UCSD-AML1 (cell line): Measurements from ENCODE around the gene EIF2B1.
"Not testable (repeated sequence)": the region's sequence is repeated elsewhere in the genome, so short reads cannot be mapped to it uniquely, and the experiment has no call there.

Experiments used
- DNase-seq: peaks from one replicate; lab custom pipeline; 2025; ENCODE audit not compliant: unreplicated experiment; lab: John Stamatoyannopoulos, UW

EIF2B1 gene

DNA sequence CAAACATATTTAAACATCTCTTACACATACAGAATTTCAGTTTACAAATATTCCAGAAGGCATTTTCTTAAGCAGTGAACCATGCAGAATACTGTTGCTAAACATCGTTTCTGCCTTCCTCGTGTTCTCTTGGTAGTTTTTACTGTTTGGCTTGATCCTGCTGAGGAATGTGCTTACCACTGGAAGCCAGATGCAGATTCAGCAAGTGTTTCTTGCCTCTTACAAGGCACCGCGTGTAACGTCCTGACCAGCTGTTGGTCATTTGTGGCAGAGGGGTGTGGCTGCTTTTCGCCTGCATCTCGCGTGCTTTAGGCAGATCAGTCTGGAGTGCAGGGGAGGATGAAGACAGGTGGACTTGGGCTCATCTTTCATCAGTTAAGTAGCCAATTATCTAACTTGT is 12.4 kb downstream of the EIF2B1 start:
- DNase-seq = no peak

DNA sequence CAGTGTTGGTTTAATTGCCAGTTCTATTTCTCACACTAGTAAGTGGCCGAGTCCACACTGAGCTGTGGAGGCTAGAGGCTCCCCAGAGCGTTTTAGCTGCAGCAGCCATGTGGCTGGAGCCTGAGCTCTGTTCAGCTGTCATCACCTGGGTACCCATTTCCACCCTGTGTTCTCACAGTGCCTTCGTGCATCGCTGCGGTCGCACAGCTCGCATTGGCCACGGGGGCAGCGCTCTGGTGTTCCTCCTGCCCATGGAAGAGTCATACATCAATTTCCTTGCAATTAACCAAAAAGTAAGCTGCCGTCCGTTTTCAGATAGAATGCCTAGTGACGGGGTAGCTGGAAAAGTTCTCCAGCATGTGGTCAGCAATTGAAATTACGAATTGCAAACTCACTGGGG is 15.9 kb downstream of the EIF2B1 start:
- no peak for DNase-seq

GRCh38 chr12:123617144-123617543 is 16.3 kb downstream of the EIF2B1 start:
- DNase-seq = no peak

DNA sequence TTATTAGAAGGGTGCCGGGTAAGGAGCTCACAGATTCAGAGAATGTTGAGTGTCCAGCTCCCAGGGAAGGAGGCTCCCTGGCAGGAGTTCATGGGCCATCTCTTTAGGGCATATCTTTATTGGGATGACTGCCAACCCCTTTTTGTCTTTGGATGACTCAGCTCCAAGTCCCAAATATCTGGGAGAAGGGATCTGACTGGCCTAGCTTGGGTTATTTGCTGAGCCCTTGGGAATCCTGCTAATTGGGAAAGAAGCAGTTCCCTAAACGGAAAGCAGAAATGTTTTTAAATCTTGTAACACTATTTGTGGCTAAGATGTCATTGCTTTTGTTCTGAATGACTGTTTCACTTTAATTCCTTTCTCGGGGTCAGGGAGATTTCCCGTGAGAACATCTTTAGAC is 19.0 kb downstream of the EIF2B1 start:
- DNase-seq = no peak

- DNase-seq = no peak
Measured at GRCh38 chr12:123614110-123614509, 19.4 kb downstream of the EIF2B1 start.

GRCh38 chr12:123608182-123608581 is 25.3 kb downstream of the EIF2B1 start:
- DNase-seq = no peak

- DNase-seq = no peak
Measured at GRCh38 chr12:123607756-123608155, 25.7 kb downstream of the EIF2B1 start.

DNA sequence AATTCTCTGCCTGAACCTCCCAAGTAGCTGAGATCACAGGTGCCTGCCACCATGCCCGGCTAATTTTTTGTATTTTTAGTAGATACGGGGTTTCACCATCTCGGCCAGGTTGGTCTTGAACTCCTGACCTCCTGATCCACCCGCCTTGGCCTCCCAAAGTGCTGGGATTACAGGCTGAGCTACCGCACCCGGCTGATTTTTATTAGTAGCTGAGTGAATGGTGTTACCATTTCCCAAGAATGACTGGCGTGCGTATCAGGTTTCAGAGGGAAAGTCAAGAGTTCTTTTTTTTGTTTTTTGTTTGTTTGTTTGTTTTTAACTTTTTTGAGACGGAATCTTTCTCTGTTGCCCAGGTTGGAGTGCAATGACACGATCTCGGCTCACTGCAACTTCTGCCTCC is 30.0 kb downstream of the EIF2B1 start:
- DNase-seq = not testable (repeated sequence)

DNA sequence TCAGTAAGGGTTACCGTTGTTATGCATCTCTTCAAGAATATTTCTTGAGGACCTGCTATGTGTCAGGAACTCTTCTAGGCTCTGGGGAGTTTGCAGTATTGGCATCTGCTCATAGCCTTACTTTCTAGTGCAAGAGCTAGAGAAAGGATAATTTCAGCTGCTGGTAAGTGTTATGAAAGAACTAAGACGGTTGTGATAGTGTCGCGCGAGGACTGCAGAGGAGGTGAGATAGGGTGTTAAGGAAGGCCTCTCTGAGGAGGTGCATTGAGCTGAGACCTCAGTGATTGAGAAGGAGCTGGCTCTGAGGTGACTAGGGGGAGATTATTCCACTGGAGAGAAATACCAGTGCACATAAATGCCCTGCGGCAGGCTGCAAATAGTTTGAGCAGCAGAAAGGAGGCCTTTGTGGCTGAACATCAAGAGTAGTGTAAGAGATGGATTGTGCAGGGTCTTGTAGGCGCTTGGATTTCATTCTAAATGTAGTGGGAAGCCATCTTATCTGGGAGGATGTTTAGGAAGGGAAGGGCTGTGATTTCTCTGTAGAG is 30.8 kb downstream of the EIF2B1 start:
- no peak for DNase-seq

DNA sequence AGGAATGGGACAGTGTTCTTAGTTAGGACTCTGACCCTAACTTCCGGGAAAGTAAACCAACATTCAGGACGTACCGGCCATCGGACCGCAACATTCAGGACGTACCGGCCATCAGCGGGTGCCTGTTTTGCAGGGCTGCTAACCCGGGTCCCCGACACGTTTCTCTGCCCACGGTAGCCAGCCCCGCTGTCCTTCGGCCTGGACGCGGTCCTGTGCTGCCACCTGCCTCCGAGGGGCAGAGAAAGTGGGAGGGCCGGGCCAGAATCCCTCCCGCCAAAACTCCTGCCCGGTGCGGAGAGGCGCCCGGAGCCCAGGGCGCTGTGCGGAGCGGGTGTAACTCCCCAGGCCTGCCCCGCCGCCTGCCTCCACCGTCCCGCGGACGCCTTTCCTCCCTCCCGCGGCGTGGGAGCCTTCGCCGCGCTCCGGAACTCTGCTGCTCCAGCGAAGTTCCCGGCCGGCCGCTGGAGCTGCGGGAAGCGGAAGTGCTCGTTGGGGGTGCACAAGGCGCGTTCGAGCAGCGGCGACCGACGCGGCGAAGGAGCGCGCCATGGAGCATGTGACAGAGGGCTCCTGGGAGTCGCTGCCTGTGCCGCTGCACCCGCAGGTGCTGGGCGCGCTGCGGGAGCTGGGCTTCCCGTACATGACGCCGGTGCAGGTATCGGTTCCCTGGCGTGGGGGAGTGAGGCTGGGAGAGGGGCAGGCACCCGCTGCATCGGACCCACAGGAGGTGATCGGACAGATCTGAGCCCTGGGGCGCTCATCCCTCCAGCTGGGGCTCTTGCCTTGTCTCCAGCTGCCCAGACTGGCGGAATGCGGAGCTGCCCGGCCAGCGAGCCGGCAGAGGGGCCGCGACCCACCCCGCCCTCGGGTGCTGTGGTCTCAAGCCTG is 31.6 kb downstream of the EIF2B1 start, which contains the start of gene DDX55:
Gene DDX55, plus strand, starts transcription at position 498 of the 888 bp plus-strand sequence. Its CDS starts 50 bp downstream, at position 548.
- peak; percentile 85 for DNase-seq

- no peak for DNase-seq
Measured at GRCh38 chr12:123599721-123600120, 33.8 kb downstream of the EIF2B1 start.

- no peak for DNase-seq
Measured at GRCh38 chr12:123599310-123599709, 34.2 kb downstream of the EIF2B1 start.

GRCh38 chr12:123598522-123598921 is 35.0 kb downstream of the EIF2B1 start:
- DNase-seq = no peak

DNA sequence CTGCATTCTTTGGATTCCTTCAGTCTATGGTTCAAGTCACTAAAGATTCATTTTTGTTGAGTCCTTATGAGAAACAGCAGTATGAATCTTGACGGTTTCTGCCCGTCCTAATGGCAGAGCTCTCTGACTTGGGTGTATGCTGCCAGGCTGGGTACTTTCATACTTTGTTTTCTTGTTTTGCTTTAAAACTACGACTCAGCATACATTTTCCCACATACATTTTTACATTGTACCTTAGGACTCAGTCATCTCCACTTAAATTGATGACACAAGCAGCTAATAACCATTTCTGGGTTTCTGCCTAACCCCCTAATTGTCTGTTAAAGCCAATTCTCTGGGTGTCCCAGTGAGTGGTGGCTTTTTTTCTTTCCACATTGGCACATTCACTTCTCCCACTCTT is 36.4 kb downstream of the EIF2B1 start:
- no peak for DNase-seq

DNA sequence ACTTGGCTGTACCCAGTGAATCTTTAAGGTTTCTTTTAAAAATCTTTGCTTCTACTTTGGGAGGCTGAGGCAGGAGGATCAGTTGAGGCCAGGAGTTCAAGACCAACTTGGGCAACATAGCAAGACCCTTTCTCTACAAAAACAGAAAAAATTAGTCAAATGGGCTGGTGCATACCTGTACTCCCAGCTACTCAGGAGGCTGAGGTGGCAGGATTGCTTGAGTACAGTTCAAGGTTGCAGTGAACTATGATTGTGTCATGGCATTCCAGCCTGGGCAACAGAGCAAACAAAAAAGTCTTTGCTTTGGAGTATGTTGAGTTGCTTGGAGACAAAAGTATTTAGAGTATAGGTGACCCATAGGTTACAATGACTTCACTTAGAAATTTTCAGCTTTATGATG is 37.8 kb downstream of the EIF2B1 start:
- DNase-seq = no peak

- DNase-seq = no peak
Measured at GRCh38 chr12:123591702-123592481, 41.6 kb downstream of the EIF2B1 start.

DNA sequence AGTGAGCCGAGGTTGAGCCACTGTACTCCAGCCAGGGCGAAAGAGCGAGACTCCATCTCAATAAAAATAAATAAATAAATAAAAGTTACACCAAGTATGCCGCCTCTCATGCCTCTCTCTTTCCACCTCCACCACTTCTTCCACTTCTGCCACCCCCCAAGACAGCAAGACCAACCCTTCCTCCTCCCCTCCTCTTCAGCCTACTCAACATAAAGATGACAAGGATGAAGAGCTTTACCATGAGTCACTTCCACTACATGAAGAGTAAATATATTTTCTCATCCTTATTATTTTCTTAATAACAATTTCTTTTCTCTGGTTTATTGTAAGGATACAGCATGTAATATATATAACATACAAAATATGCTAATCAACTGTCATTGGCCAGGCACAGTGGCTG is 52.7 kb downstream of the EIF2B1 start:
- DNase-seq = no peak

DNA sequence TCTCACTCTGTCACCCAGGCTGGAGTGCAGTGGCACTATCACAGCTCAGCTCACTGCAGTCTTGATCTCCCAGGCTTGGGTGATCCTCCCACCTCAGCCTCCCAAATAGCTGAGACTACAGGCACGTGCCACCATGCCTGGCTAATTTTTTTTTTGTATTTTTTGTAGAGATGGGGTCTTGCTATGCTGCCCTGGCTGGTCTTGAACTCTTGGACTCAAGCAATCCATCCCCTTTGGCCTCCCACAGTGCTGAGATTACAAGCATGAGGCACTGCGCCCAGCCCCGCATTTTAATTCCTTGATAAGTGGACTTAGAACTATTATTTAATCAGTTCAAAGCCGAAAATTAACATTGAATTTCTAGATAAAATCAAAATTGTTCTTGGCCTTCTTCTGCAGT is 54.7 kb downstream of the EIF2B1 start:
- not testable (repeated sequence) for DNase-seq

- DNase-seq = no peak
Measured at GRCh38 chr12:123578243-123578642, 55.2 kb downstream of the EIF2B1 start.

DNA sequence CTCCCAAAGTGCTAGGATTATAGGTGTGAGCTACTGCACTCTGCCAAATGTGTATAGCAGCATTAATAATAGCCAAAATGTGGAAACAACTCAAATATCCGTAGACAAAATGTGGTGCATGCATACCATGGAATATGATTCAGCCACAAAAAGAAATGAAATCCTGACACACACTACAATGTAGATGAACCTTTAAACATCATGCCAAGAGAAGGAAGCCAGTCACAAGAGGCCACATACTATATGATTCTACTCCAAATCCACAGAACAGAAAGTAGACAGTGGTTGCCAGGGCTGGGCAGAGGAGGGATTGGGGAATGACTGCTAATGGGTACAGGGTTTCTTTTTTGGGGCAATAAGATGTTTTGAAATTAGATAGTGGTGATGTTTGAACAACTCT is 56.9 kb downstream of the EIF2B1 start:
- DNase-seq = no peak

- no peak for DNase-seq
Measured at GRCh38 chr12:123573870-123574269, 59.6 kb downstream of the EIF2B1 start.

GRCh38 chr12:123572391-123572790 is 61.1 kb downstream of the EIF2B1 start:
- DNase-seq = no peak
